Ishikawa (cell line): Measurements from ENCODE around the gene TRA2B.

Experiments used
- EP300 ChIP-seq: IDR thresholded peaks from 2 replicates; pipeline ENCODE4 v1.6.1; 2012; ENCODE audit warnings: borderline replicate concordance
- RAD21 ChIP-seq: IDR thresholded peaks from 2 replicates; pipeline ENCODE4 v1.6.1; 2012; ENCODE audit warnings: low read depth
- REST ChIP-seq: IDR thresholded peaks from 2 replicates; pipeline ENCODE4 v1.6.1; 2012; ENCODE audit warnings: low read depth, mild to moderate bottlenecking
- TEAD4 ChIP-seq: IDR thresholded peaks from 2 replicates; pipeline ENCODE4 v1.6.1; 2012
- TF ChIP-seq, protein P1 (sequence below): IDR thresholded peaks from 2 replicates; pipeline ENCODE4 v1.6.1; 2012

GRCh38 chr3:185929192-185930151, 8.3 kb downstream of the TRA2B start:
- TF ChIP-seq RAD21, result no peak
- TF ChIP-seq, protein P1, sequence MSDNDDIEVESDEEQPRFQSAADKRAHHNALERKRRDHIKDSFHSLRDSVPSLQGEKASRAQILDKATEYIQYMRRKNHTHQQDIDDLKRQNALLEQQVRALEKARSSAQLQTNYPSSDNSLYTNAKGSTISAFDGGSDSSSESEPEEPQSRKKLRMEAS, result no peak
- TF ChIP-seq EP300, result no peak
- TF ChIP-seq TEAD4, result 0 out of 2 replicates have a peak, but pooled peaks have one; percentile 31
- no peak for TF ChIP-seq REST
